ENCODE results near the gene SIMC1.
"Not testable (repeated sequence)": the region's sequence is repeated elsewhere in the genome, so short reads cannot be mapped to it uniquely, and the experiment has no call there.

SIMC1 gene

GRCh38 chr5:176216393-176216916 lies 21.8 kb upstream of the SIMC1 start:
- DNase-seq = not testable (repeated sequence)

GRCh38 chr5:176217188-176217729 lies 21.0 kb upstream of the SIMC1 start:
- not testable (repeated sequence) for DNase-seq

GRCh38 chr5:176217764-176218163 lies 20.5 kb upstream of the SIMC1 start:
- DNase-seq = not testable (repeated sequence)

- DNase-seq = not testable (repeated sequence)
Observed at GRCh38 chr5:176222006-176222405, 16.2 kb upstream of the SIMC1 start.

- not testable (repeated sequence) for DNase-seq
Observed at GRCh38 chr5:176228358-176228757, 9.9 kb upstream of the SIMC1 start.

GRCh38 chr5:176233253-176233652 lies 5.0 kb upstream of the SIMC1 start:
- not testable (repeated sequence) for DNase-seq

- not testable (repeated sequence) for DNase-seq
Observed at GRCh38 chr5:176235155-176235554, 3.1 kb upstream of the SIMC1 start.

GRCh38 chr5:176238645-176239283 lies 540 bp downstream of the SIMC1 start:
- DNase-seq = not testable (repeated sequence)

- DNase-seq = not testable (repeated sequence)
Observed at GRCh38 chr5:176239304-176239703, 1.1 kb downstream of the SIMC1 start.

GRCh38 chr5:176244318-176244717 lies 6.1 kb downstream of the SIMC1 start:
- not testable (repeated sequence) for DNase-seq

GRCh38 chr5:176245074-176245473 lies 6.8 kb downstream of the SIMC1 start:
- DNase-seq = not testable (repeated sequence)

- not testable (repeated sequence) for DNase-seq
Observed at GRCh38 chr5:176245489-176245888, 7.3 kb downstream of the SIMC1 start.

GRCh38 chr5:176250691-176251090 lies 12.5 kb downstream of the SIMC1 start:
- not testable (repeated sequence) for DNase-seq

- not testable (repeated sequence) for DNase-seq
Observed at GRCh38 chr5:176252171-176252570, 13.9 kb downstream of the SIMC1 start.

GRCh38 chr5:176253370-176254065 lies 15.3 kb downstream of the SIMC1 start:
- not testable (repeated sequence) for DNase-seq

GRCh38 chr5:176254066-176254393 lies 15.8 kb downstream of the SIMC1 start:
- not testable (repeated sequence) for DNase-seq

- DNase-seq = not testable (repeated sequence)
Observed at GRCh38 chr5:176257871-176258505, 19.8 kb downstream of the SIMC1 start.

GRCh38 chr5:176260682-176261081 lies 22.5 kb downstream of the SIMC1 start:
- not testable (repeated sequence) for DNase-seq

- DNase-seq = not testable (repeated sequence)
Observed at GRCh38 chr5:176266448-176266847, 28.2 kb downstream of the SIMC1 start.

GRCh38 chr5:176289018-176289417 lies 50.8 kb downstream of the SIMC1 start:
- not testable (repeated sequence) for DNase-seq

GRCh38 chr5:176290057-176290840 lies 52.0 kb downstream of the SIMC1 start:
- not testable (repeated sequence) for DNase-seq

- not testable (repeated sequence) for DNase-seq
Observed at GRCh38 chr5:176305356-176305755, 67.1 kb downstream of the SIMC1 start.

Measured in NCI-H187 (cell line).